ENCODE results near the gene WWOX. TPM values are rescaled to one million over a fixed set of nuclear protein-coding genes. Genes with fewer than 3 reads are reported as not detected.

WWOX gene
- total RNA-seq: 5.3 and 11.9 TPM in 2 replicates

GRCh38 chr16:78099271-78100111 is at the start of gene WWOX:
TSS of gene WWOX (plus strand) at chr16:78099654.

Other genes with a start within 250 kb of the WWOX start
- gene CLEC3A, start 77.1 kb upstream of the WWOX start, total RNA-seq: not detected in 2 replicates

Measured in mammary microvascular endothelial cell (primary cell).